Measurements from ENCODE around the gene SLC52A3. TPM values are rescaled to one million over a fixed set of nuclear protein-coding genes. Genes with fewer than 3 reads are reported as not detected.

SLC52A3 gene
- total and polyA plus RNA-seq, 9 of the 15 experiments (the other 6 are each of a cell fraction or from before 2014, with no cell fraction given), result 0.06 to 0.60 (median 0.11) TPM

DNA sequence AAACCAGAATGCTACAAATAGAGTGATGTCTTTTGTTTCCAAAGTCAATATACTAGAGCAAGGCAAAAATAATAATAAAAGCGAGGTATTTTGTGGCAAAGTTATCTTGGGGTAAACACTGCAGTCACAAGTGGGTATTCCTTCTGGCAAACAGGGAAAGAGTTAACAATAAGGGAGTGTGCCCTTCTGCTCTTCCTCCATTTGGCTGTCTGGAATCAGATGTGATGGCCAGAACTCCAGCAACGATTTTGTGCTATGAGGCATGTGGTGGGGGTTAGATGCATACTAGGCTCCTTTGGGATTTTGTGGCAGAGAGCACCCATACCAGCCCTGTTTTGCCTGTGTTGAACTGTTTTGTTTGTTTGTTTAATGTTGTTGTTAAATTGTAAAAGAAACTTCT lies 2.4 kb upstream of the SLC52A3 start (continued):
- TF ChIP-seq, protein P1, sequence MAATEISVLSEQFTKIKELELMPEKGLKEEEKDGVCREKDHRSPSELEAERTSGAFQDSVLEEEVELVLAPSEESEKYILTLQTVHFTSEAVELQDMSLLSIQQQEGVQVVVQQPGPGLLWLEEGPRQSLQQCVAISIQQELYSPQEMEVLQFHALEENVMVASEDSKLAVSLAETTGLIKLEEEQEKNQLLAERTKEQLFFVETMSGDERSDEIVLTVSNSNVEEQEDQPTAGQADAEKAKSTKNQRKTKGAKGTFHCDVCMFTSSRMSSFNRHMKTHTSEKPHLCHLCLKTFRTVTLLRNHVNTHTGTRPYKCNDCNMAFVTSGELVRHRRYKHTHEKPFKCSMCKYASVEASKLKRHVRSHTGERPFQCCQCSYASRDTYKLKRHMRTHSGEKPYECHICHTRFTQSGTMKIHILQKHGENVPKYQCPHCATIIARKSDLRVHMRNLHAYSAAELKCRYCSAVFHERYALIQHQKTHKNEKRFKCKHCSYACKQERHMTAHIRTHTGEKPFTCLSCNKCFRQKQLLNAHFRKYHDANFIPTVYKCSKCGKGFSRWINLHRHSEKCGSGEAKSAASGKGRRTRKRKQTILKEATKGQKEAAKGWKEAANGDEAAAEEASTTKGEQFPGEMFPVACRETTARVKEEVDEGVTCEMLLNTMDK (IDR thresholded peaks at IDR 0.05; ENCODE audit: borderline replicate concordance, insufficient read depth, low read depth, low read length, poor library complexity, severe bottlenecking), result no peak
- TF ChIP-seq, protein P2, sequence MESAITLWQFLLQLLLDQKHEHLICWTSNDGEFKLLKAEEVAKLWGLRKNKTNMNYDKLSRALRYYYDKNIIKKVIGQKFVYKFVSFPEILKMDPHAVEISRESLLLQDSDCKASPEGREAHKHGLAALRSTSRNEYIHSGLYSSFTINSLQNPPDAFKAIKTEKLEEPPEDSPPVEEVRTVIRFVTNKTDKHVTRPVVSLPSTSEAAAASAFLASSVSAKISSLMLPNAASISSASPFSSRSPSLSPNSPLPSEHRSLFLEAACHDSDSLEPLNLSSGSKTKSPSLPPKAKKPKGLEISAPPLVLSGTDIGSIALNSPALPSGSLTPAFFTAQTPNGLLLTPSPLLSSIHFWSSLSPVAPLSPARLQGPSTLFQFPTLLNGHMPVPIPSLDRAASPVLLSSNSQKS (CRISPR knock-in tag; IDR thresholded peaks at IDR 0.05), result no peak

DNA sequence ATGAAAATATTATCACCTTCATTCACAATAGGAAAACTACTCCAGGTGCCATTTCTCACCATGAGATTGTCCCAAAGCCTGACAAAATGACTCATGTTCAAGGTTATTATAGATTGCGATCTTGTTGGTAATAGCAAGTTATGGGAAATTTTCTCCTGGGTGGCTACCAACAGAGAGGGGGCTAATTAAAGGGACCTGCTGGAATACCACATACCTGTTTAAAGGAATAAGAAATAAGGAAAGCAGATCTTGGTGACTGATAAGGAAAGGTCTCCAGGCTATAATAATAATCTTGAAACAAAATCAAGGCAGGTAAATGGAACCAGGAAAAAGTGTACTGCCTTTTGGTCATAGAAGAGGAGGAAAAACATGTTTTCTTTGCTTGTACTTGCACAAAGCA lies 1.4 kb downstream of the SLC52A3 start:
- ATAC-seq, result no peak
- H3K4me3 ChIP-seq, result no peak overlapping the region
- TF ChIP-seq HNRNPK (IDR thresholded peaks at IDR 0.05; ENCODE audit: low read depth, low read length, poor library complexity, severe bottlenecking), result no peak
- no peak for TF ChIP-seq ZFP1 (CRISPR knock-in tag; IDR thresholded peaks at IDR 0.05)
- CTCF ChIA-PET (ENCODE audit: low intra/inter-chr PET ratio), result no interaction called here
- H3K27me3 ChIP-seq (ENCODE audit: control insufficient read depth in 2 of 2, insufficient read depth in 2 of 2, low read length in 2 of 2), result peaks cover 0 to 12% of the 10 kb centered on the region in 2 experiments; a peak in 2 of 5 replicates
- H3K9me1 ChIP-seq (ENCODE audit: control insufficient read depth, insufficient read depth, low read length), result no peaks in the 10 kb centered on the region
- no peak overlapping the region for H3K4me2 ChIP-seq (ENCODE audit: insufficient read depth, low read length)
- peaks cover 0 to 3% of the 10 kb centered on the region in 2 experiments; a peak in 3 of 5 replicates for H3K4me1 ChIP-seq (replicated peaks in 1 of 2; ENCODE audit: control insufficient read depth in 2 of 2, insufficient read depth in 2 of 2, low read length in 2 of 2)
- no peak for FAIRE-seq
- no peak for DNase-seq (ENCODE audit: extremely low read depth in 1 of 4, low spot score in 3 of 4)
- WGBS (ENCODE audit: insufficient coverage, low coverage, missing lambda C conversion rate), result 23% methylated on average over 1 of the region's 1 CpG
- H3K36me3 ChIP-seq (ENCODE audit: control insufficient read depth, insufficient read depth, low read length), result no peaks in the 10 kb centered on the region
- in situ Hi-C loops (cut with MboI), result no loop called here
- H3K79me2 ChIP-seq (ENCODE audit: control insufficient read depth, insufficient read depth, low read length), result no peaks in the 10 kb centered on the region
- H3K9me3 ChIP-seq (replicated peaks; ENCODE audit: control insufficient read depth, insufficient read depth, low read depth, low read length), result no peaks in the 10 kb centered on the region
- H3K27ac ChIP-seq (ENCODE audit: extremely low read depth, low read depth, low read length), result no peak overlapping the region
- H4K20me1 ChIP-seq (replicated peaks; ENCODE audit: control insufficient read depth, insufficient read depth, low read length), result no peaks in the 10 kb centered on the region
- POLR2A ChIA-PET, result no interaction called here
- H2AFZ ChIP-seq (ENCODE audit: low read depth, low read length), result no peak overlapping the region
- BruUV-seq (replicated peaks), result no TSS peak
- intact Hi-C loops (cut with micrococcal nuclease), result no loop called here
- H3K9ac ChIP-seq (ENCODE audit: insufficient read depth in 1 of 2, low read depth in 2 of 2, low read length in 2 of 2), result no peak overlapping the region

Data from K562 (cell line).